ENCODE data around the gene PLXNA4.

PLXNA4 gene

GRCh38 chr7:132368246-132368900 is 207.9 kb downstream of the PLXNA4 start:
- Histone ChIP-seq H3F3A (ENCODE audit: control insufficient read depth, insufficient read depth) (no peaks in the 10 kb centered on the region), H3K9me2 (replicated peaks; ENCODE audit: control insufficient read depth, low read length) (no peaks in the 10 kb centered on the region), H3K27me3 (ENCODE audit: control insufficient read depth, low read length) (no peaks in the 10 kb centered on the region), H4K20me1 (ENCODE audit: control insufficient read depth, insufficient read depth, low read depth, low read length) (no peaks in the 10 kb centered on the region), H3K79me2 (ENCODE audit: control insufficient read depth, low read length) (no peaks in the 10 kb centered on the region), H3K4me2 (ENCODE audit: low read length) (no peak overlapping the region), H3K36me3 (ENCODE audit: control insufficient read depth, low read length) (no peaks in the 10 kb centered on the region), H3K4me3 (ENCODE audit: low read length) (no peak overlapping the region), H3K4me1 (ENCODE audit: control insufficient read depth, low read length) (no peaks in the 10 kb centered on the region), H3K27ac (ENCODE audit: low read depth, low read length) (no peak overlapping the region), H3K9me3 (ENCODE audit: control insufficient read depth, insufficient read depth, low read length) (no peaks in the 10 kb centered on the region)
- no peak for TF ChIP-seq EZH2phosphoT487 (IDR thresholded peaks at IDR 0.05; ENCODE audit: borderline replicate concordance, low read length)
- TF ChIP-seq, protein P1, sequence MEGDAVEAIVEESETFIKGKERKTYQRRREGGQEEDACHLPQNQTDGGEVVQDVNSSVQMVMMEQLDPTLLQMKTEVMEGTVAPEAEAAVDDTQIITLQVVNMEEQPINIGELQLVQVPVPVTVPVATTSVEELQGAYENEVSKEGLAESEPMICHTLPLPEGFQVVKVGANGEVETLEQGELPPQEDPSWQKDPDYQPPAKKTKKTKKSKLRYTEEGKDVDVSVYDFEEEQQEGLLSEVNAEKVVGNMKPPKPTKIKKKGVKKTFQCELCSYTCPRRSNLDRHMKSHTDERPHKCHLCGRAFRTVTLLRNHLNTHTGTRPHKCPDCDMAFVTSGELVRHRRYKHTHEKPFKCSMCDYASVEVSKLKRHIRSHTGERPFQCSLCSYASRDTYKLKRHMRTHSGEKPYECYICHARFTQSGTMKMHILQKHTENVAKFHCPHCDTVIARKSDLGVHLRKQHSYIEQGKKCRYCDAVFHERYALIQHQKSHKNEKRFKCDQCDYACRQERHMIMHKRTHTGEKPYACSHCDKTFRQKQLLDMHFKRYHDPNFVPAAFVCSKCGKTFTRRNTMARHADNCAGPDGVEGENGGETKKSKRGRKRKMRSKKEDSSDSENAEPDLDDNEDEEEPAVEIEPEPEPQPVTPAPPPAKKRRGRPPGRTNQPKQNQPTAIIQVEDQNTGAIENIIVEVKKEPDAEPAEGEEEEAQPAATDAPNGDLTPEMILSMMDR (IDR thresholded peaks at IDR 0.05; ENCODE audit: low read depth, low read length, poor library complexity, severe bottlenecking), result no peak

DNA sequence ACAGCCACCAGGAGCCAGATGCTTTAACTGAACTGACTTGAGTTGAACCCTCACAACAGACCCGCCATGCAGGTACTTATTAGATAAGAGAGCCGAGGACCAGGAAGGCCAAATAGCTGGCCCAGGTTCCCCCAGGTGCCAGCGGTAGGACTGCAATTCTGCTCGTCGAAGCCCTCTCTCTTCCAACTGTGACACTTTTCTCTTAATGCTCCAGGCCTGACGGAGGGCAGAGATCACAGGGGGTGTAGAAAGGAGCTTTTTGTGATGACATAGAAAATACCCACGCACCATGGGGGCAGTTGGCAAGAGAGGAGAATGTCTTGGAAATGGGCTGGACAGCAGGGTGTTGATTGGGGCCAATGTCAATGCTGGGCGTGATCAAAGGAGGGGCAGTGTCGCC is 208.5 kb downstream of the PLXNA4 start:
- no peaks in the 10 kb centered on the region for H3K4me1 ChIP-seq (ENCODE audit: control insufficient read depth, low read length)
- H3K27ac ChIP-seq (ENCODE audit: low read depth, low read length), result no peak overlapping the region
- TF ChIP-seq EZH2phosphoT487 (IDR thresholded peaks at IDR 0.05; ENCODE audit: borderline replicate concordance, low read length), result no peak
- TF ChIP-seq, protein P1 (IDR thresholded peaks at IDR 0.05; ENCODE audit: low read depth, low read length, poor library complexity, severe bottlenecking), result no peak
- no peaks in the 10 kb centered on the region for H3K9me2 ChIP-seq (replicated peaks; ENCODE audit: control insufficient read depth, low read length)
- H3K27me3 ChIP-seq (ENCODE audit: control insufficient read depth, low read length), result no peaks in the 10 kb centered on the region
- no peaks in the 10 kb centered on the region for H3K9me3 ChIP-seq (ENCODE audit: control insufficient read depth, insufficient read depth, low read length)
- H3K4me2 ChIP-seq (ENCODE audit: low read length), result no peak overlapping the region
- no peak overlapping the region for H3K4me3 ChIP-seq (ENCODE audit: low read length)
- no peaks in the 10 kb centered on the region for H3F3A ChIP-seq (ENCODE audit: control insufficient read depth, insufficient read depth)
- no peaks in the 10 kb centered on the region for H3K36me3 ChIP-seq (ENCODE audit: control insufficient read depth, low read length)
- no peaks in the 10 kb centered on the region for H4K20me1 ChIP-seq (ENCODE audit: control insufficient read depth, insufficient read depth, low read depth, low read length)
- no peaks in the 10 kb centered on the region for H3K79me2 ChIP-seq (ENCODE audit: control insufficient read depth, low read length)

DNA sequence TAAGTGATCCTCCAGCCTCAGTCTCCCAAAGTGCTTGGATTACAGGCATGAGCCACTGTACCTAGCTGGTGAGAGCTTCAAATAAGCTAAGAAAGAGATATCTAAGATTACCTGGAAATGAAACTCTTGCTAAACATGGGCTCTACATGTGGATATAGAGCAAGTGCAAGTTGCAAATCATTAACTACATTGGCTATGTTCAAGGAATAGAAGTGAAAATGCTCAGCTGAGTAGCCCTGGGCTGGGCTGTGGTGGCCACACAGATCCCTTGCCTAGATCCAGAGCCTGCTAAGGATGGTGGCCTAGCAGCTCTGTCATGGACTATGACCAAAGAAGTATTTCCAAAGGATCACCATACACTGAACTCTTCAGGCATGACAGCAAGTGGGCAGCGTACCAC is 209.3 kb downstream of the PLXNA4 start:
- H3K4me1 ChIP-seq (ENCODE audit: control insufficient read depth, low read length), result no peaks in the 10 kb centered on the region
- no peaks in the 10 kb centered on the region for H3K79me2 ChIP-seq (ENCODE audit: control insufficient read depth, low read length)
- no peaks in the 10 kb centered on the region for H3K36me3 ChIP-seq (ENCODE audit: control insufficient read depth, low read length)
- H3K27ac ChIP-seq (ENCODE audit: low read depth, low read length), result no peak overlapping the region
- H3F3A ChIP-seq (ENCODE audit: control insufficient read depth, insufficient read depth), result no peaks in the 10 kb centered on the region
- H3K27me3 ChIP-seq (ENCODE audit: control insufficient read depth, low read length), result no peaks in the 10 kb centered on the region
- H3K9me2 ChIP-seq (replicated peaks; ENCODE audit: control insufficient read depth, low read length), result no peaks in the 10 kb centered on the region
- TF ChIP-seq EZH2phosphoT487 (IDR thresholded peaks at IDR 0.05; ENCODE audit: borderline replicate concordance, low read length), result no peak
- TF ChIP-seq, protein P1 (IDR thresholded peaks at IDR 0.05; ENCODE audit: low read depth, low read length, poor library complexity, severe bottlenecking), result no peak
- no peaks in the 10 kb centered on the region for H3K9me3 ChIP-seq (ENCODE audit: control insufficient read depth, insufficient read depth, low read length)
- H4K20me1 ChIP-seq (ENCODE audit: control insufficient read depth, insufficient read depth, low read depth, low read length), result no peaks in the 10 kb centered on the region
- no peak overlapping the region for H3K4me2 ChIP-seq (ENCODE audit: low read length)
- H3K4me3 ChIP-seq (ENCODE audit: low read length), result no peak overlapping the region

All from DOHH2 (cell line).